Kidney (tissue), 14 donors: ENCODE results near the gene CCK. TPM values are rescaled to one million over a fixed set of nuclear protein-coding genes. Genes with fewer than 3 reads are reported as not detected.

Experiments
- DNase-seq, 5 donors: peaks; one replicate each; pipeline ENCODE4 v3.0.0-alpha.2; 2013 to 2020
- FAIRE-seq: peaks from 2 replicates; lab custom pipeline; 2012; peaks lifted over from hg19 to GRCh38; lab: Jason Lieb, UNC
- H3K27ac ChIP-seq, 2 donors: one replicate each; pipeline ENCODE4 v1.7.0; 2013; ENCODE audit warnings: low read depth in 2 of 2, low read length in 2 of 2, inconsistent platforms in 1 of 2
- H3K27me3 ChIP-seq: one replicate; pipeline ENCODE4 v1.7.1; 2013; ENCODE audit warnings: low read length, inconsistent platforms; ENCODE audit not compliant: control insufficient read depth, insufficient read depth
- H3K36me3 ChIP-seq, 3 donors: one replicate each; pipeline versions ENCODE4 v1.7.0 to v1.7.1; 2013; ENCODE audit warnings: low read length in 3 of 3, control low read depth in 1 of 3, inconsistent platforms in 1 of 3; ENCODE audit not compliant: insufficient read depth in 3 of 3, control insufficient read depth in 2 of 3
- H3K4me1 ChIP-seq, 3 donors: one replicate each; pipeline versions ENCODE4 v1.7.0 to v1.7.1; 2013; ENCODE audit warnings: low read length in 3 of 3, inconsistent platforms in 1 of 3, low read depth in 1 of 3; ENCODE audit not compliant: control insufficient read depth in 2 of 3, insufficient read depth in 2 of 3
- H3K4me3 ChIP-seq, 3 donors: one replicate each; pipeline versions ENCODE4 v1.7.0 to v1.8.1; 2013; ENCODE audit warnings: low read length in 3 of 3, control low read depth in 1 of 3, inconsistent platforms in 1 of 3
- H3K9ac ChIP-seq, 3 donors: one replicate each; pipeline versions ENCODE4 v1.7.0 to v1.7.1; 2013; ENCODE audit warnings: low read length in 3 of 3, control low read depth in 1 of 3, inconsistent platforms in 1 of 3
- H3K9me3 ChIP-seq, 3 donors: one replicate each; pipeline versions ENCODE4 v1.7.0 to v1.7.1; 2013; ENCODE audit warnings: low read length in 3 of 3, control low read depth in 1 of 3, inconsistent platforms in 1 of 3; ENCODE audit not compliant: control insufficient read depth in 2 of 3, insufficient read depth in 1 of 3
- intact Hi-C: fragments of 100-400 bp; cut with DNase I; formaldehyde crosslinking; loops from one replicate; pipeline ENCODE4 v1.11.1; 2022
- polyA plus RNA-seq: library from polyadenylated mRNA; stranded (reverse); fragments of 350-450 nt; fragmentation: Illumina TruSeq; extraction: RNeasy Lipid Tissue Mini Kit (QIAGEN cat#74804); gene quantifications from one replicate; pipeline ENCODE4 v1.2.3, GENCODE V29; 2014; ENCODE audit warnings: low read depth, low replicate concordance; ENCODE audit not compliant: insufficient read depth
- total RNA-seq: library from RNA; stranded (reverse); fragmentation: NEBNext Ultra II Directional; extraction: Animal tissue kit (Norgen Biotek cat#: 25700); gene quantifications from one replicate; pipeline ENCODE4 v1.2.1, GENCODE V29; 2021
- TF ChIP-seq, protein P1 (sequence below): IDR thresholded peaks from 3 replicates; pipeline ENCODE4 v1.5.1; 2012; ENCODE audit warnings: mild to moderate bottlenecking, moderate library complexity, borderline replicate concordance; ENCODE audit not compliant: insufficient read depth; ENCODE audit errors: extremely low read depth
- donor health status: control.
- donor health status: control.
- donor health status: control.
- donor health status: control.
- donor health status: control.
- donor health status: DM: yes; HTN: yes; CAD: no.
- donor health status: Normal renal cell carcinoma (clear cell type).

Gene CCK
- total and polyA plus RNA-seq, 2 donors from 2014 or later = not detected

- intact Hi-C loops = no loop called here
- FAIRE-seq = no peak
Observed at GRCh38 chr3:42216302-42216701, 49.7 kb downstream of the CCK start.

DNA sequence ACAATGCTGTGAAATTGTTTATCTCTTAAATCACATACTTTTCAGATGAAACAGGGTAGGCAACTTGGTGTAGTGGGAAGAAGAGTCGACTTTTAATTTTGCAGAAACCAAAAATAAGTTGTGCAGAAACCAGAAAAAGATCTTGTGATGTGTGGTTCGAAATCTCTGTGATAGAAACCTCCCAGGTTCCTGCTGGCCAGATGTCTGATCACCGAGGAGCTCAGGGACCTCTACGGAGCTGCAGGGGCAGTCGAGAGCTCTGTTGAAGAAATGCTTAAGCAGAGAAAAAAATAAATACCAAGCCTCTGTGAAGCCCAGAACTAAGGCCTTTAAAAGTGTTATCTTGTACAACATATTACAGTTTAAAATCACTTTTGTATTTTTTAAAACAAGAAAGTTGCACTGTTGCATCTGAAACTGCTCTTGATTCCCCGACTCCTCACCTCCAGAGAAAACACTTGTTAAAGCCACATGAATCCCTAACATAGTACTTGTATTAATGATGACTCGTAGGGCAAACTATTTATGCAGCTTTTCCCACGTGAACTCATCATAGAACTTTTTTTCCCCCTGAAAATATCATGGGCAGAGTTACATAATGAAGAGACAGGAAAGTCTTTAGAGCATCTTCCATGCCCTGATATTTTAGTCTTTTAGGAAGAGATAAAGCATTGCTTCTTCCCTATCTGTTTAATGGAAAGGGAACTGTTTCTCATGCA is 51.3 kb downstream of the CCK start:
- H3K36me3 ChIP-seq = peaks cover 0 to 25% (median 12%) of the 10 kb centered on the region in 3 donors
- no peak overlapping the region for H3K4me3 ChIP-seq
- no peaks in the 10 kb centered on the region for H3K27me3 ChIP-seq
- TF ChIP-seq, protein P1, sequence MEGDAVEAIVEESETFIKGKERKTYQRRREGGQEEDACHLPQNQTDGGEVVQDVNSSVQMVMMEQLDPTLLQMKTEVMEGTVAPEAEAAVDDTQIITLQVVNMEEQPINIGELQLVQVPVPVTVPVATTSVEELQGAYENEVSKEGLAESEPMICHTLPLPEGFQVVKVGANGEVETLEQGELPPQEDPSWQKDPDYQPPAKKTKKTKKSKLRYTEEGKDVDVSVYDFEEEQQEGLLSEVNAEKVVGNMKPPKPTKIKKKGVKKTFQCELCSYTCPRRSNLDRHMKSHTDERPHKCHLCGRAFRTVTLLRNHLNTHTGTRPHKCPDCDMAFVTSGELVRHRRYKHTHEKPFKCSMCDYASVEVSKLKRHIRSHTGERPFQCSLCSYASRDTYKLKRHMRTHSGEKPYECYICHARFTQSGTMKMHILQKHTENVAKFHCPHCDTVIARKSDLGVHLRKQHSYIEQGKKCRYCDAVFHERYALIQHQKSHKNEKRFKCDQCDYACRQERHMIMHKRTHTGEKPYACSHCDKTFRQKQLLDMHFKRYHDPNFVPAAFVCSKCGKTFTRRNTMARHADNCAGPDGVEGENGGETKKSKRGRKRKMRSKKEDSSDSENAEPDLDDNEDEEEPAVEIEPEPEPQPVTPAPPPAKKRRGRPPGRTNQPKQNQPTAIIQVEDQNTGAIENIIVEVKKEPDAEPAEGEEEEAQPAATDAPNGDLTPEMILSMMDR = no peak
- intact Hi-C loops = no loop called here
- H3K9ac ChIP-seq = no peak overlapping the region
- no peaks in the 10 kb centered on the region for H3K4me1 ChIP-seq
- no peak overlapping the region for H3K27ac ChIP-seq
- no peaks in the 10 kb centered on the region for H3K9me3 ChIP-seq
- DNase-seq = no peak
- FAIRE-seq = no peak

More at GRCh38 chr3:42216302-42216701, 49.7 kb downstream of the CCK start:
- Histone ChIP-seq H3K27ac (no peak overlapping the region), H3K4me1 (no peaks in the 10 kb centered on the region), H3K4me3 (no peak overlapping the region), H3K27me3 (no peaks in the 10 kb centered on the region), H3K9ac (no peak overlapping the region), H3K9me3 (no peaks in the 10 kb centered on the region), H3K36me3 (peaks cover 0 to 23% (median 14%) of the 10 kb centered on the region in 3 donors)
- DNase-seq = no peak
- TF ChIP-seq, protein P1 = no peak

- H3K27ac ChIP-seq = no peak overlapping the region
- no peaks in the 10 kb centered on the region for H3K4me1 ChIP-seq
- H3K9ac ChIP-seq = no peak overlapping the region
- intact Hi-C loops = no loop called here
- no peak for DNase-seq
- H3K4me3 ChIP-seq = no peak overlapping the region
- TF ChIP-seq, protein P1 = no peak
- H3K27me3 ChIP-seq = no peaks in the 10 kb centered on the region
- FAIRE-seq = no peak
- H3K36me3 ChIP-seq = peaks cover 0 to 28% (median 16%) of the 10 kb centered on the region in 3 donors
- H3K9me3 ChIP-seq = no peaks in the 10 kb centered on the region
Observed at GRCh38 chr3:42214064-42214463, 51.9 kb downstream of the CCK start.

- Histone ChIP-seq H3K27me3 (no peaks in the 10 kb centered on the region), H3K9ac (no peak overlapping the region), H3K36me3 (peaks cover 0 to 28% (median 16%) of the 10 kb centered on the region in 3 donors), H3K4me3 (no peak overlapping the region), H3K27ac (no peak overlapping the region), H3K9me3 (no peaks in the 10 kb centered on the region), H3K4me1 (no peaks in the 10 kb centered on the region)
- FAIRE-seq = no peak
- intact Hi-C loops = no loop called here
- TF ChIP-seq, protein P1 = no peak
- no peak for DNase-seq
Observed at GRCh38 chr3:42213417-42213816, 52.6 kb downstream of the CCK start.
